CD4-positive, alpha-beta T cell (primary cell): ENCODE results near the gene KHK. TPM values are rescaled to one million over a fixed set of nuclear protein-coding genes. Genes with fewer than 3 reads are reported as not detected.

Experiments
- ATAC-seq: fragments of 200-7000 bp; cut with Tn5 transposase; one replicate; pipeline ENCODE4 v1.10.0; 2022; ENCODE audit warnings: mild to moderate bottlenecking; ENCODE audit not compliant: poor library complexity
- CTCF ChIA-PET: fragments of 350-600 bp; sonication (Branson Sonifier 250); formaldehyde crosslinking; loops from one replicate; lab custom pipeline; 2021; ENCODE audit warnings: antibody characterized with exemption, inconsistent platforms; lab: Charles Lee
- POLR2A ChIA-PET: fragments of 350-600 bp; sonication (Branson Sonifier 250); formaldehyde crosslinking; loops from one replicate; lab custom pipeline; 2021; ENCODE audit warnings: antibody characterized with exemption, inconsistent platforms; lab: Charles Lee
- DNase-seq, 14 experiments: peaks; one replicate each; pipeline ENCODE4 v3.0.0-alpha.2; 2013 to 2020; ENCODE audit warnings: mixed read lengths in 2 of 14
- H3K27ac ChIP-seq, 2 donors: one replicate each; pipeline versions ENCODE4 v1.5.1 to v1.7.0; 2013; ENCODE audit warnings: low read length in 2 of 2, low read depth in 1 of 2, mild to moderate bottlenecking in 1 of 2
- H3K27me3 ChIP-seq, 2 experiments: 1 replicate in 1 of 2; 2 replicates in 1 of 2; pipeline versions ENCODE4 v1.6.1 to v1.7.0; 2013; ENCODE audit warnings: low read length in 2 of 2, control low read depth in 1 of 2, mild to moderate bottlenecking in 1 of 2, moderate library complexity in 1 of 2; ENCODE audit not compliant: insufficient read depth in 2 of 2, control insufficient read depth in 1 of 2
- H3K36me3 ChIP-seq: one replicate; pipeline ENCODE4 v1.6.1; 2013; ENCODE audit warnings: low read length, control low read depth; ENCODE audit not compliant: insufficient read depth
- H3K4me1 ChIP-seq: one replicate; pipeline ENCODE4 v1.6.1; 2013; ENCODE audit warnings: low read length, control low read depth; ENCODE audit not compliant: insufficient read depth
- H3K4me3 ChIP-seq: one replicate; pipeline ENCODE4 v1.5.1; 2013; ENCODE audit warnings: mild to moderate bottlenecking, low read length, moderate library complexity
- H3K9me3 ChIP-seq, 2 experiments: 1 replicate in 1 of 2; 2 replicates in 1 of 2; pipeline versions ENCODE4 v1.6.1 to v1.7.0; 2013; ENCODE audit warnings: low read length in 2 of 2, mild to moderate bottlenecking in 2 of 2, control low read depth in 1 of 2, moderate library complexity in 1 of 2; ENCODE audit not compliant: control insufficient read depth in 1 of 2, insufficient read depth in 1 of 2
- H3K27ac Mint-ChIP-seq: one replicate; pipeline ENCODE4 v1.8.0; 2020; ENCODE audit warnings: mixed read lengths
- H3K27me3 Mint-ChIP-seq: one replicate; pipeline ENCODE4 v1.8.0; 2021; ENCODE audit warnings: mixed read lengths
- H3K36me3 Mint-ChIP-seq: one replicate; pipeline ENCODE4 v1.8.0; 2021; ENCODE audit warnings: low read depth, mixed read lengths
- H3K4me1 Mint-ChIP-seq: one replicate; pipeline ENCODE4 v1.8.0; 2021; ENCODE audit warnings: low read depth, mixed read lengths
- H3K4me3 Mint-ChIP-seq: one replicate; pipeline ENCODE4 v1.8.0; 2020; ENCODE audit warnings: mild to moderate bottlenecking, mixed read lengths
- H3K9me3 Mint-ChIP-seq: one replicate; pipeline ENCODE4 v1.8.0; 2020; ENCODE audit warnings: mixed read lengths
- intact Hi-C, 2 experiments: fragments of 100-400 bp; cut with DNase I in 1 of 2; cut with micrococcal nuclease in 1 of 2; formaldehyde crosslinking; loops; one replicate each; pipeline versions ENCODE4 v1.15.1 to v1.9.0; 2023 to 2025; cut with DNase I, micrococcal nuclease
- polyA plus RNA-seq, 2 donors: library from polyadenylated mRNA; unstranded; fragments of 120-200 nt; gene quantifications; one replicate each; pipeline ENCODE4 v1.2.1, GENCODE V29; 2013
- total RNA-seq, 174 experiments: library from RNA in 2 of 174; stranded (reverse) in 2 of 174; gene quantifications; one replicate each; pipeline ENCODE4 v1.2.3 and lab custom pipeline; 2021 to 2026
- TF ChIP-seq, protein P1 (sequence below): fragments of 200-600 bp; IDR thresholded peaks from one replicate; pipeline ENCODE4 v1.8.0; 2022; ENCODE audit warnings: antibody characterized with exemption, mild to moderate bottlenecking

Gene KHK
- total RNA-seq (1 to 10 TPM; 4.7 TPM), total RNA-seq (lab: John Stamatoyannopoulos, UW) (0 to 16.1 (median 4.6) reads per million in 172 experiments)
- polyA plus RNA-seq (2013, experiment 1 of 2), result 3.1 TPM
- 4.1 TPM for polyA plus RNA-seq (2013, experiment 2 of 2)

DNA sequence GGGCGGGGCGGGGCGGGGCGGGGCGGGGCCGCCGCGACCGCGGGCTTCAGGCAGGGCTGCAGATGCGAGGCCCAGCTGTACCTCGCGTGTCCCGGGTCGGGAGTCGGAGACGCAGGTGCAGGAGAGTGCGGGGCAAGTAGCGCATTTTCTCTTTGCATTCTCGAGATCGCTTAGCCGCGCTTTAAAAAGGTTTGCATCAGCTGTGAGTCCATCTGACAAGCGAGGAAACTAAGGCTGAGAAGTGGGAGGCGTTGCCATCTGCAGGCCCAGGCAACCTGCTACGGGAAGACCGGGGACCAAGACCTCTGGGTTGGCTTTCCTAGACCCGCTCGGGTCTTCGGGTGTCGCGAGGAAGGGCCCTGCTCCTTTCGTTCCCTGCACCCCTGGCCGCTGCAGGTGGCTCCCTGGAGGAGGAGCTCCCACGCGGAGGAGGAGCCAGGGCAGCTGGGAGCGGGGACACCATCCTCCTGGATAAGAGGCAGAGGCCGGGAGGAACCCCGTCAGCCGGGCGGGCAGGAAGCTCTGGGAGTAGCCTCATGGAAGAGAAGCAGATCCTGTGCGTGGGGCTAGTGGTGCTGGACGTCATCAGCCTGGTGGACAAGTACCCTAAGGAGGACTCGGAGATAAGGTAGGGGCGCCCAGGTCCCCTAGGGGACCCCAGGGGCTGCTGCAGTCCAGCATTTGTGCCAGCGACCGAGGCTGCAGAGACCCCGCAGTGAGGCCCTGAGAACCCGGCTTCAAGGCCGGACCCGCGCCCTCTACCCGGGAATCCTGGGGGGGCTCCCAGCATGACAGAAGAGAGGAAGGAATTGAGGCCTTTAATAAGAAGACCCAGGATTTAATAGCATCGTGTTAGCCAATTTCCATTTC lies at the start of gene KHK:
Gene KHK (plus strand): TSS at position 49 of the 870 bp plus-strand sequence. CDS start 488 bp downstream, at position 537.
- no peaks in the 10 kb centered on the region for H3K27me3 ChIP-seq
- H3K36me3 Mint-ChIP-seq, result no peaks in the 10 kb centered on the region
- H3K4me3 Mint-ChIP-seq, result peak within 1 kb of the TSS; percentile 91
- intact Hi-C loops, result loop anchor here in 1 of 2 experiments (1.0 to 5.0 kb wide), 8 partner anchors 16 to 285 kb away; partner anchors contain the start of genes ATRAID, CAD, EIF2B4 and OST4
- H3K4me3 ChIP-seq, result peak within 1 kb of the TSS; percentile 70
- H3K27ac Mint-ChIP-seq, result peak within 1 kb of the TSS; percentile 81
- no peaks in the 10 kb centered on the region for H3K27me3 Mint-ChIP-seq
- H3K27ac ChIP-seq, result peak within 1 kb of the TSS; percentile 65 to 70
- H3K4me1 ChIP-seq, result peaks cover 43% of the 10 kb centered on the region
- POLR2A ChIA-PET, result interaction anchor here (0.7 to 10.2 kb wide), 11 partner anchors 10 to 342 kb away, joined by 3 to 161 read pairs (median 5); partner anchors contain the start of genes ABHD1, AGBL5, ATRAID and NRBP1
- CTCF ChIA-PET, result interaction anchor here (0.7 to 2.1 kb wide), 9 partner anchors 9 to 193 kb away, joined by 3 to 10 read pairs (median 4); partner anchors contain the start of genes AGBL5, OST4 and TMEM214
- DNase-seq (peak in 1 of 14 experiments; percentile 49), ATAC-seq (no peak)
- peaks cover 25% of the 10 kb centered on the region for H3K4me1 Mint-ChIP-seq
- TF ChIP-seq, protein P1, sequence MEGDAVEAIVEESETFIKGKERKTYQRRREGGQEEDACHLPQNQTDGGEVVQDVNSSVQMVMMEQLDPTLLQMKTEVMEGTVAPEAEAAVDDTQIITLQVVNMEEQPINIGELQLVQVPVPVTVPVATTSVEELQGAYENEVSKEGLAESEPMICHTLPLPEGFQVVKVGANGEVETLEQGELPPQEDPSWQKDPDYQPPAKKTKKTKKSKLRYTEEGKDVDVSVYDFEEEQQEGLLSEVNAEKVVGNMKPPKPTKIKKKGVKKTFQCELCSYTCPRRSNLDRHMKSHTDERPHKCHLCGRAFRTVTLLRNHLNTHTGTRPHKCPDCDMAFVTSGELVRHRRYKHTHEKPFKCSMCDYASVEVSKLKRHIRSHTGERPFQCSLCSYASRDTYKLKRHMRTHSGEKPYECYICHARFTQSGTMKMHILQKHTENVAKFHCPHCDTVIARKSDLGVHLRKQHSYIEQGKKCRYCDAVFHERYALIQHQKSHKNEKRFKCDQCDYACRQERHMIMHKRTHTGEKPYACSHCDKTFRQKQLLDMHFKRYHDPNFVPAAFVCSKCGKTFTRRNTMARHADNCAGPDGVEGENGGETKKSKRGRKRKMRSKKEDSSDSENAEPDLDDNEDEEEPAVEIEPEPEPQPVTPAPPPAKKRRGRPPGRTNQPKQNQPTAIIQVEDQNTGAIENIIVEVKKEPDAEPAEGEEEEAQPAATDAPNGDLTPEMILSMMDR, result no peak
- no peaks in the 10 kb centered on the region for H3K9me3 Mint-ChIP-seq
- no peaks in the 10 kb centered on the region for H3K36me3 ChIP-seq
- H3K9me3 ChIP-seq, result no peaks in the 10 kb centered on the region

DNA sequence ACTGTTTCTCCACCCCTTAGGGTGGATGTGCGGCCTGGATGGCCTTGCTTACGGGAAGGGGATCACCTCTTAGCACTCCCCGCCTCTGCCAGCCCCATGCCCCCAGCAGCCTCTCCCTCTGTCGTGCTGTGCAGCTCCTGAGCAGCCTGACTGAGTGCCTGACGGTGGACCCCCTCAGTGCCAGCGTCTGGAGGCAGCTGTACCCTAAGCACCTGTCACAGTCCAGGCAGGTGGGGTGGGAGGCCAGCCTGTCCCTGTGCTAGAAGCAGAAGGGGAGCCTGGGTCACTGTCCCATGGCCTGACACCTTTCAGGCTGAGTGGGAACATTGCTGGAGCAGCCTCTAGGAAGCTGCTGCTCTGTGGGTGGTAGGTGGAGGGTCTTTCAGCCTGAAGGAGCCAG lies 48.6 kb upstream of the KHK start:
- no peaks in the 10 kb centered on the region for H3K27me3 ChIP-seq
- Mint-ChIP-seq H3K4me1 (peaks cover 27% of the 10 kb centered on the region), H3K27ac (no peak overlapping the region), H3K27me3 (no peaks in the 10 kb centered on the region), H3K4me3 (no peak overlapping the region), H3K9me3 (no peaks in the 10 kb centered on the region), H3K36me3 (peaks cover 82% of the 10 kb centered on the region)
- H3K36me3 ChIP-seq, result peaks cover 68% of the 10 kb centered on the region
- POLR2A ChIA-PET, result interaction anchor here (1.1 to 1.2 kb wide), 2 partner anchors 13 to 390 kb away, joined by 3 to 4 read pairs; partner anchors contain the start of genes AGBL5 and NRBP1
- H3K27ac ChIP-seq, result no peak overlapping the region
- ATAC-seq, result no peak
- H3K4me3 ChIP-seq, result no peak overlapping the region
- intact Hi-C loops, result no loop called here
- no peak for DNase-seq
- H3K4me1 ChIP-seq, result peaks cover 19% of the 10 kb centered on the region
- TF ChIP-seq, protein P1, result no peak
- H3K9me3 ChIP-seq, result no peaks in the 10 kb centered on the region
- CTCF ChIA-PET, result interaction anchor here (0.9 kb wide), 1 partner anchor 12 kb away, joined by 3 read pairs; no protein-coding TSS in a partner anchor

DNA sequence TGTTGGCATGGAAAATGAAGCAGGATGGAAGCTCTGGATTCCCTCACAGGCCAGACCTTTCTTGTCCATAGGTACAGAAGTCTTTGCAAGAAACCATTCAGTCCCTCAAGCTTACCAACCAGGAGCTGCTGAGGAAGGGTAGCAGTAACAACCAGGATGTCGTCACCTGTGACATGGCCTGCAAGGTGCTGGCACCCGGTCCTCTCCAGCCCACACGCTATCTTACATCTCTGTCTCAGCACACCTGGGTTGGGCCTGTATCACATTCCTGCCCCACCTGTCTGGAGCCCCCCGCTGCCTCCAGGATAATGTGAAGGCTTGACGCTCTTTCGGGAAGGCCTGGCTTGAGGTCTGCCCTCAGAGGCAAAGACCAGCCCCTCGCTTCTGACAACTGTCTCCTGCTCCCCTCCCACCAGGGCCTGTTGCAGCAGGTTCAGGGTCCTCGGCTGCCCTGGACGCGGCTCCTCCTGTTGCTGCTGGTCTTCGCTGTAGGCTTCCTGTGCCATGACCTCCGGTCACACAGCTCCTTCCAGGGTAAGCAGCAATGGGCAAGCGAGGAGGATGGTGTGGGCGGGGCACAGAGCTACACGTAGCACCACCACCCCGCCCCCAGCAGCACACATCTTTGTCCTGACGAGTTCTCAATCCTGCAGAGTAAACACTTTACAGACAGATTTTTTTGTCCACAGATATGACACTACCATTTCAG lies 47.8 kb upstream of the KHK start:
- POLR2A ChIA-PET, result interaction anchor here (1.4 to 1.9 kb wide), 2 partner anchors 10 to 12 kb away, joined by 3 to 9 read pairs; no protein-coding TSS in a partner anchor
- H3K27ac Mint-ChIP-seq, result peak overlapping the region; percentile 27

More for the DNA sequence above, 47.8 kb upstream of the KHK start:
- no peak for ATAC-seq
- CTCF ChIA-PET, result interaction anchor here (0.9 to 1.3 kb wide), 2 partner anchors 9 to 11 kb away, joined by 3 to 4 read pairs; no protein-coding TSS in a partner anchor
- H3K4me1 ChIP-seq, result peaks cover 12% of the 10 kb centered on the region
- no peak overlapping the region for H3K4me3 Mint-ChIP-seq
- no peaks in the 10 kb centered on the region for H3K9me3 ChIP-seq
- H3K27ac ChIP-seq, result no peak overlapping the region
- no peak overlapping the region for H3K4me3 ChIP-seq
- peaks cover 78% of the 10 kb centered on the region for H3K36me3 Mint-ChIP-seq
- intact Hi-C loops, result no loop called here
- DNase-seq, result no peak
- no peaks in the 10 kb centered on the region for H3K27me3 Mint-ChIP-seq
- H3K36me3 ChIP-seq, result peaks cover 68% of the 10 kb centered on the region
- no peaks in the 10 kb centered on the region for H3K9me3 Mint-ChIP-seq
- TF ChIP-seq, protein P1, result no peak
- peaks cover 20% of the 10 kb centered on the region for H3K4me1 Mint-ChIP-seq
- no peaks in the 10 kb centered on the region for H3K27me3 ChIP-seq
